CD4-positive, CD25-positive, alpha-beta regulatory T cell (primary cell): ENCODE measurements around the gene RPP30. TPM values are rescaled to one million over a fixed set of nuclear protein-coding genes. Genes with fewer than 3 reads are reported as not detected.

Source experiments
- ATAC-seq, 2 donors: fragments of 150-1000 bp; cut with Tn5 transposase; one replicate each; pipeline ENCODE4 v1.10.0; 2021; ENCODE audit warnings: low read depth in 2 of 2, moderate number of reproducible peaks in 2 of 2, moderate library complexity in 1 of 2
- DNase-seq, 3 donors: peaks; one replicate each; pipeline versions ENCODE4 v3.0.0 to v3.0.0-alpha.2; 2012 to 2022; ENCODE audit warnings: mixed read lengths in 1 of 3
- H3K27ac ChIP-seq: one replicate; pipeline ENCODE4 v1.7.0; 2013; ENCODE audit warnings: mild to moderate bottlenecking, low read length; ENCODE audit not compliant: insufficient read depth, poor library complexity, severe bottlenecking
- H3K27me3 ChIP-seq: one replicate; pipeline ENCODE4 v1.7.0; 2013; ENCODE audit warnings: low read length; ENCODE audit not compliant: control insufficient read depth, insufficient read depth
- H3K36me3 ChIP-seq: one replicate; pipeline ENCODE4 v1.7.0; 2013; ENCODE audit warnings: mild to moderate bottlenecking, low read length, moderate library complexity; ENCODE audit not compliant: control insufficient read depth, insufficient read depth
- H3K4me1 ChIP-seq: 2 replicates; pipeline ENCODE4 v1.7.0; 2013; ENCODE audit warnings: mild to moderate bottlenecking, low read length; ENCODE audit not compliant: insufficient read depth, control insufficient read depth, poor library complexity, severe bottlenecking
- H3K4me3 ChIP-seq: one replicate; pipeline ENCODE4 v1.7.0; 2013; ENCODE audit warnings: low read depth, mild to moderate bottlenecking, low read length, moderate library complexity
- H3K9me3 ChIP-seq, 2 experiments: 1 replicate in 1 of 2; 2 replicates in 1 of 2; pipeline ENCODE4 v1.7.0; 2013; ENCODE audit warnings: low read length in 2 of 2, mild to moderate bottlenecking in 1 of 2, moderate library complexity in 1 of 2; ENCODE audit not compliant: control insufficient read depth in 2 of 2
- H3K27ac Mint-ChIP-seq, 3 donors: one replicate each; pipeline ENCODE4 v1.8.0; 2020 to 2022; ENCODE audit warnings: mild to moderate bottlenecking in 3 of 3, mixed read lengths in 3 of 3, moderate library complexity in 2 of 3
- H3K27me3 Mint-ChIP-seq: one replicate; pipeline ENCODE4 v1.8.0; 2022; ENCODE audit warnings: mild to moderate bottlenecking, mixed read lengths
- H3K36me3 Mint-ChIP-seq: one replicate; pipeline ENCODE4 v1.8.0; 2020; ENCODE audit warnings: mixed read lengths
- H3K4me1 Mint-ChIP-seq, 4 donors: one replicate each; pipeline ENCODE4 v1.8.0; 2020 to 2022; ENCODE audit warnings: mixed read lengths in 4 of 4, mild to moderate bottlenecking in 1 of 4
- H3K4me3 Mint-ChIP-seq, 4 donors: one replicate each; pipeline ENCODE4 v1.8.0; 2020 to 2022; ENCODE audit warnings: mild to moderate bottlenecking in 4 of 4, mixed read lengths in 4 of 4, moderate library complexity in 3 of 4
- H3K9me3 Mint-ChIP-seq, 7 donors: one replicate each; pipeline ENCODE4 v1.8.0; 2020 to 2022; ENCODE audit warnings: mixed read lengths in 7 of 7, mild to moderate bottlenecking in 3 of 7, moderate library complexity in 2 of 7
- polyA plus RNA-seq, 4 donors: library from polyadenylated mRNA; unstranded; fragments of 300-500 nt; fragmentation: Illumina TruSeq; gene quantifications; one replicate each; pipeline ENCODE4 v1.2.3, GENCODE V29; 2021
- total RNA-seq: library from RNA; stranded (reverse); gene quantifications from one replicate; pipeline ENCODE4 v1.2.3, GENCODE V29; 2022

The RPP30 gene
- total and polyA plus RNA-seq, 5 donors from 2014 or later: 27.3 to 54.7 (median 53.5) TPM

GRCh38 chr10:90920986-90921666 lies 49.4 kb downstream of the RPP30 start, which contains the start of gene ANKRD1:
ANKRD1 (minus strand) TSS chr10:90921087; CDS start chr10:90921027, 60 bp downstream.
- H3K27me3 ChIP-seq: peaks cover 3% of the 10 kb centered on the region
- no peaks in the 10 kb centered on the region for H3K36me3 ChIP-seq
- no peaks in the 10 kb centered on the region for H3K4me1 ChIP-seq
- DNase-seq (no peak), ATAC-seq (no peak)
- no peaks in the 10 kb centered on the region for H3K9me3 Mint-ChIP-seq
- H3K27ac Mint-ChIP-seq: no peak within 1 kb of the TSS
- no peaks in the 10 kb centered on the region for H3K4me1 Mint-ChIP-seq
- H3K4me3 Mint-ChIP-seq: no peak within 1 kb of the TSS
- no peak within 1 kb of the TSS for H3K4me3 ChIP-seq
- H3K36me3 Mint-ChIP-seq: no peaks in the 10 kb centered on the region
- H3K27ac ChIP-seq: no peak within 1 kb of the TSS
- H3K9me3 ChIP-seq: no peaks in the 10 kb centered on the region
- peaks cover 15% of the 10 kb centered on the region for H3K27me3 Mint-ChIP-seq

GRCh38 chr10:90921906-90922305 lies 50.1 kb downstream of the RPP30 start:
- ATAC-seq: no peak
- Mint-ChIP-seq H3K27ac (no peak overlapping the region), H3K4me3 (no peak overlapping the region), H3K27me3 (peaks cover 15% of the 10 kb centered on the region), H3K9me3 (no peaks in the 10 kb centered on the region), H3K36me3 (no peaks in the 10 kb centered on the region), H3K4me1 (no peaks in the 10 kb centered on the region)
- H3K4me3 ChIP-seq: no peak overlapping the region
- H3K27ac ChIP-seq: no peak overlapping the region
- H3K36me3 ChIP-seq: no peaks in the 10 kb centered on the region
- DNase-seq: no peak
- no peaks in the 10 kb centered on the region for H3K9me3 ChIP-seq
- H3K27me3 ChIP-seq: peaks cover 6% of the 10 kb centered on the region
- no peaks in the 10 kb centered on the region for H3K4me1 ChIP-seq

- no peaks in the 10 kb centered on the region for H3K9me3 ChIP-seq
Measured at GRCh38 chr10:90923111-90923731, 51.4 kb downstream of the RPP30 start.

GRCh38 chr10:90924552-90924951 lies 52.8 kb downstream of the RPP30 start:
- H3K4me1 ChIP-seq: no peaks in the 10 kb centered on the region
- Mint-ChIP-seq H3K4me3 (no peak overlapping the region), H3K4me1 (no peaks in the 10 kb centered on the region), H3K27ac (no peak overlapping the region), H3K27me3 (peaks cover 14% of the 10 kb centered on the region), H3K9me3 (no peaks in the 10 kb centered on the region), H3K36me3 (no peaks in the 10 kb centered on the region)
- no peak overlapping the region for H3K27ac ChIP-seq
- no peak for DNase-seq
- no peaks in the 10 kb centered on the region for H3K9me3 ChIP-seq
- H3K27me3 ChIP-seq: peaks cover 6% of the 10 kb centered on the region
- no peaks in the 10 kb centered on the region for H3K36me3 ChIP-seq
- no peak overlapping the region for H3K4me3 ChIP-seq
- ATAC-seq: no peak

More at GRCh38 chr10:90923111-90923731, 51.4 kb downstream of the RPP30 start:
- no peak for ATAC-seq
- Histone ChIP-seq H3K27ac (no peak overlapping the region), H3K27me3 (peaks cover 6% of the 10 kb centered on the region), H3K4me3 (no peak overlapping the region), H3K36me3 (no peaks in the 10 kb centered on the region), H3K4me1 (no peaks in the 10 kb centered on the region)
- Mint-ChIP-seq H3K27ac (no peak overlapping the region), H3K9me3 (no peaks in the 10 kb centered on the region), H3K4me1 (no peaks in the 10 kb centered on the region), H3K27me3 (peaks cover 15% of the 10 kb centered on the region), H3K4me3 (no peak overlapping the region), H3K36me3 (no peaks in the 10 kb centered on the region)
- no peak for DNase-seq

- H3K27me3 Mint-ChIP-seq: peaks cover 14% of the 10 kb centered on the region
- DNase-seq: no peak
- H3K27ac ChIP-seq: no peak overlapping the region
- no peaks in the 10 kb centered on the region for H3K36me3 Mint-ChIP-seq
- H3K9me3 ChIP-seq: no peaks in the 10 kb centered on the region
- no peaks in the 10 kb centered on the region for H3K4me1 ChIP-seq
- no peak overlapping the region for H3K27ac Mint-ChIP-seq
- no peak overlapping the region for H3K4me3 Mint-ChIP-seq
- no peak for ATAC-seq
- H3K9me3 Mint-ChIP-seq: no peaks in the 10 kb centered on the region
- no peaks in the 10 kb centered on the region for H3K36me3 ChIP-seq
- H3K4me1 Mint-ChIP-seq: no peaks in the 10 kb centered on the region
- no peak overlapping the region for H3K4me3 ChIP-seq
- peaks cover 3% of the 10 kb centered on the region for H3K27me3 ChIP-seq
Measured at GRCh38 chr10:90925079-90926029, 53.6 kb downstream of the RPP30 start.

- Mint-ChIP-seq H3K36me3 (no peaks in the 10 kb centered on the region), H3K4me3 (no peak overlapping the region), H3K27ac (no peak overlapping the region), H3K27me3 (peaks cover 9% of the 10 kb centered on the region), H3K9me3 (no peaks in the 10 kb centered on the region), H3K4me1 (no peaks in the 10 kb centered on the region)
- Histone ChIP-seq H3K27me3 (peaks cover 2% of the 10 kb centered on the region), H3K27ac (no peak overlapping the region), H3K4me1 (no peaks in the 10 kb centered on the region), H3K4me3 (no peak overlapping the region), H3K9me3 (no peaks in the 10 kb centered on the region), H3K36me3 (no peaks in the 10 kb centered on the region)
- ATAC-seq: no peak
- DNase-seq: no peak
Measured at GRCh38 chr10:90927293-90927692, 55.5 kb downstream of the RPP30 start.

GRCh38 chr10:90929179-90929578 lies 57.4 kb downstream of the RPP30 start:
- Histone ChIP-seq H3K9me3 (no peaks in the 10 kb centered on the region), H3K4me1 (no peaks in the 10 kb centered on the region), H3K36me3 (no peaks in the 10 kb centered on the region), H3K27ac (no peak overlapping the region), H3K27me3 (peaks cover 2% of the 10 kb centered on the region), H3K4me3 (no peak overlapping the region)
- no peak for ATAC-seq
- H3K27me3 Mint-ChIP-seq: peaks cover 4% of the 10 kb centered on the region
- H3K4me3 Mint-ChIP-seq: no peak overlapping the region
- H3K9me3 Mint-ChIP-seq: no peaks in the 10 kb centered on the region
- no peaks in the 10 kb centered on the region for H3K4me1 Mint-ChIP-seq
- no peaks in the 10 kb centered on the region for H3K36me3 Mint-ChIP-seq
- no peak for DNase-seq
- no peak overlapping the region for H3K27ac Mint-ChIP-seq
